NT2/D1 (cell line): ENCODE measurements around the gene AFF3.

ENCODE experiments used
- DNase-seq: peaks from one replicate; pipeline ENCODE4 v3.0.0-alpha.2; 2011; ENCODE audit warnings: low read depth, low spot score
- H3K27me3 ChIP-seq: 2 replicates; pipeline ENCODE4 v1.6.0; 2011; ENCODE audit warnings: mild to moderate bottlenecking; ENCODE audit not compliant: insufficient read length, insufficient read depth
- H3K36me3 ChIP-seq: 2 replicates; pipeline ENCODE4 v1.6.1; 2011; ENCODE audit warnings: mild to moderate bottlenecking, low read length, mixed read lengths; ENCODE audit not compliant: insufficient read depth, insufficient read length
- H3K4me1 ChIP-seq: 2 replicates; pipeline ENCODE4 v1.5.1; 2011; ENCODE audit not compliant: insufficient read depth, insufficient read length
- H3K4me3 ChIP-seq: 2 replicates; pipeline ENCODE4 v1.5.1; 2011; ENCODE audit warnings: low read depth; ENCODE audit not compliant: insufficient read length
- H3K9ac ChIP-seq: 2 replicates; pipeline ENCODE4 v1.6.0; 2011; ENCODE audit warnings: low read depth; ENCODE audit not compliant: insufficient read length
- H3K9me3 ChIP-seq: 2 replicates; pipeline ENCODE4 v1.5.1; 2011; ENCODE audit warnings: mild to moderate bottlenecking, low read length; ENCODE audit not compliant: insufficient read depth
- SUZ12 ChIP-seq: IDR thresholded peaks from 2 replicates; pipeline ENCODE4 v1.6.1; 2011; ENCODE audit not compliant: insufficient read length, insufficient read depth; ENCODE audit errors: extremely low read depth
- YY1 ChIP-seq: IDR thresholded peaks from 2 replicates; pipeline ENCODE4 v1.6.1; 2011; ENCODE audit not compliant: insufficient read length, insufficient read depth
- ZNF274 ChIP-seq: IDR thresholded peaks from 2 replicates; pipeline ENCODE4 v1.6.1; 2011; ENCODE audit warnings: mild to moderate bottlenecking, low read depth, low read length

The AFF3 gene

GRCh38 chr2:99727199-99727598 is 415.2 kb downstream of the AFF3 start:
- H3K4me3 ChIP-seq = no peak overlapping the region
- DNase-seq = no peak
- no peaks in the 10 kb centered on the region for H3K27me3 ChIP-seq
- no peaks in the 10 kb centered on the region for H3K4me1 ChIP-seq
- H3K36me3 ChIP-seq = no peaks in the 10 kb centered on the region
- peaks cover 2% of the 10 kb centered on the region for H3K9me3 ChIP-seq
- no peak overlapping the region for H3K9ac ChIP-seq
- TF ChIP-seq ZNF274 (no peak), SUZ12 (no peak), YY1 (no peak)

- no peak overlapping the region for H3K9ac ChIP-seq
- H3K9me3 ChIP-seq = peaks cover 7% of the 10 kb centered on the region
- no peaks in the 10 kb centered on the region for H3K27me3 ChIP-seq
- H3K4me1 ChIP-seq = no peaks in the 10 kb centered on the region
- no peak overlapping the region for H3K4me3 ChIP-seq
- TF ChIP-seq ZNF274 = no peak
- no peak for TF ChIP-seq YY1
- no peak for TF ChIP-seq SUZ12
- no peak for DNase-seq
- H3K36me3 ChIP-seq = no peaks in the 10 kb centered on the region
These were observed 415.7 kb downstream of the AFF3 start for GRCh38 chr2:99726691-99727090.

GRCh38 chr2:99725820-99726219 is 416.6 kb downstream of the AFF3 start:
- Histone ChIP-seq H3K9me3 (peaks cover 11% of the 10 kb centered on the region), H3K36me3 (no peaks in the 10 kb centered on the region), H3K9ac (no peak overlapping the region), H3K27me3 (no peaks in the 10 kb centered on the region), H3K4me3 (no peak overlapping the region), H3K4me1 (no peaks in the 10 kb centered on the region)
- TF ChIP-seq ZNF274 (no peak), YY1 (no peak), SUZ12 (no peak)
- no peak for DNase-seq

- DNase-seq = no peak
- no peaks in the 10 kb centered on the region for H3K36me3 ChIP-seq
- H3K9me3 ChIP-seq = peaks cover 11% of the 10 kb centered on the region
- H3K9ac ChIP-seq = no peak overlapping the region
- TF ChIP-seq ZNF274 (no peak), YY1 (no peak), SUZ12 (no peak)
- H3K27me3 ChIP-seq = no peaks in the 10 kb centered on the region
- no peak overlapping the region for H3K4me3 ChIP-seq
- H3K4me1 ChIP-seq = no peaks in the 10 kb centered on the region
These were observed 419.9 kb downstream of the AFF3 start for GRCh38 chr2:99722476-99722875.

GRCh38 chr2:99719102-99719501 is 423.3 kb downstream of the AFF3 start:
- Histone ChIP-seq H3K27me3 (no peaks in the 10 kb centered on the region), H3K9ac (no peak overlapping the region), H3K4me3 (no peak overlapping the region), H3K4me1 (no peaks in the 10 kb centered on the region), H3K36me3 (no peaks in the 10 kb centered on the region), H3K9me3 (peaks cover 11% of the 10 kb centered on the region)
- TF ChIP-seq YY1 (no peak), SUZ12 (no peak), ZNF274 (no peak)
- DNase-seq = no peak

- no peak for DNase-seq
- Histone ChIP-seq H3K9me3 (no peaks in the 10 kb centered on the region; the same call in 1 of the 2 replicates), H3K4me1 (no peaks in the 10 kb centered on the region), H3K36me3 (no peaks in the 10 kb centered on the region), H3K9ac (no peak overlapping the region), H3K4me3 (no peak overlapping the region), H3K27me3 (no peaks in the 10 kb centered on the region)
- TF ChIP-seq ZNF274 (no peak), YY1 (no peak), SUZ12 (no peak)
These were observed 426.4 kb downstream of the AFF3 start for GRCh38 chr2:99715956-99716355.

- Histone ChIP-seq H3K9me3 (no peaks in the 10 kb centered on the region), H3K27me3 (no peaks in the 10 kb centered on the region)
- TF ChIP-seq SUZ12 (no peak), ZNF274 (no peak), YY1 (no peak)
These were observed 428.0 kb downstream of the AFF3 start for GRCh38 chr2:99714349-99714748.

More at GRCh38 chr2:99714349-99714748, 428.0 kb downstream of the AFF3 start:
- no peak overlapping the region for H3K4me3 ChIP-seq
- H3K9ac ChIP-seq = no peak overlapping the region
- peaks cover 3% of the 10 kb centered on the region for H3K4me1 ChIP-seq
- no peak for DNase-seq
- no peaks in the 10 kb centered on the region for H3K36me3 ChIP-seq
